Caco-2 (cell line): ENCODE data around the gene PPARG. TPM values are rescaled to one million over a fixed set of nuclear protein-coding genes. Genes with fewer than 3 reads are reported as not detected.

Experiments
- BruUV-seq: library from RNA; stranded (reverse); fragments of 400-500 nt; replicated peaks from 2 replicates; lab custom pipeline; 2021; lab: Mats Ljungman, UMichigan
- CTCF ChIA-PET: fragments of 300-600 bp; sonication (Branson Sonifier 250); formaldehyde crosslinking; loops from one replicate; lab custom pipeline; 2022; ENCODE audit warnings: antibody characterized with exemption; lab: Charles Lee
- POLR2A ChIA-PET: fragments of 300-600 bp; sonication (Branson Sonifier 250); formaldehyde crosslinking; loops from one replicate; lab custom pipeline; 2022; ENCODE audit warnings: antibody characterized with exemption; lab: Charles Lee
- DNase-seq, 2 experiments: peaks; one replicate each; pipeline versions ENCODE4 v3.0.0 to v3.0.0-alpha.2; 2020 to 2022
- H3K27me3 ChIP-seq: replicated peaks from 2 replicates; pipeline ENCODE4 v1.6.0; 2011; ENCODE audit warnings: low read length; ENCODE audit not compliant: control insufficient read depth, insufficient read depth
- H3K36me3 ChIP-seq: 2 replicates; pipeline ENCODE4 v1.5.1; 2011; ENCODE audit warnings: low read length; ENCODE audit not compliant: control insufficient read depth, insufficient read depth
- H3K4me1 ChIP-seq: fragments of 250-450 bp; sonication (Bioruptor Pico); 2 replicates; pipeline ENCODE4 v1.5.1; 2020; ENCODE audit warnings: mild to moderate bottlenecking
- H3K4me3 ChIP-seq: 2 replicates; pipeline ENCODE4 v1.5.1; 2011; ENCODE audit warnings: low read depth, mild to moderate bottlenecking, control low read depth, low read length
- H3K9me3 ChIP-seq: fragments of 250-450 bp; sonication (Bioruptor Pico); 2 replicates; pipeline ENCODE4 v1.5.1; 2020; ENCODE audit warnings: mild to moderate bottlenecking, moderate library complexity
- H3K27ac Mint-ChIP-seq: one replicate; pipeline ENCODE4 v1.8.0; 2022; ENCODE audit warnings: mixed read lengths; ENCODE audit not compliant: unreplicated experiment
- H3K27me3 Mint-ChIP-seq: one replicate; pipeline ENCODE4 v1.8.0; 2022; ENCODE audit warnings: mixed read lengths; ENCODE audit not compliant: insufficient read depth, unreplicated experiment
- H3K36me3 Mint-ChIP-seq: one replicate; pipeline ENCODE4 v1.8.0; 2022; ENCODE audit warnings: mild to moderate bottlenecking, mixed read lengths; ENCODE audit not compliant: insufficient read depth, unreplicated experiment
- H3K4me1 Mint-ChIP-seq: one replicate; pipeline ENCODE4 v1.8.0; 2022; ENCODE audit warnings: low read depth, mixed read lengths; ENCODE audit not compliant: unreplicated experiment
- H3K4me3 Mint-ChIP-seq: one replicate; pipeline ENCODE4 v1.8.0; 2022; ENCODE audit warnings: mild to moderate bottlenecking, moderate library complexity, mixed read lengths; ENCODE audit not compliant: unreplicated experiment
- H3K9me3 Mint-ChIP-seq: one replicate; pipeline ENCODE4 v1.8.0; 2022; ENCODE audit warnings: mixed read lengths; ENCODE audit not compliant: unreplicated experiment
- intact Hi-C: fragments of 100-400 bp; cut with micrococcal nuclease; formaldehyde crosslinking; loops from one replicate; pipeline ENCODE4 v1.10.0; 2022; ENCODE audit not compliant: unreplicated experiment
- total RNA-seq: library from RNA; stranded (reverse); gene quantifications from 2 replicates; pipeline ENCODE4 v1.2.3, GENCODE V29; 2022
- TF ChIP-seq, protein P1 (sequence below), 2 experiments: fragments of 200-600 bp in 1 of 2; IDR thresholded peaks; 1 replicate in 1 of 2; 2 replicates in 1 of 2; pipeline versions ENCODE4 v1.5.1 to v1.8.0; 2011 to 2022; ENCODE audit warnings: antibody characterized with exemption in 1 of 2, control low read depth in 1 of 2, inconsistent platforms in 1 of 2, low read depth in 1 of 2, low read length in 1 of 2, mild to moderate bottlenecking in 1 of 2, moderate library complexity in 1 of 2; ENCODE audit not compliant: insufficient read depth in 1 of 2, severe bottlenecking in 1 of 2, unreplicated experiment in 1 of 2

PPARG gene
- total RNA-seq, 1 experiment from 2014 or later = 15.6 TPM

DNA sequence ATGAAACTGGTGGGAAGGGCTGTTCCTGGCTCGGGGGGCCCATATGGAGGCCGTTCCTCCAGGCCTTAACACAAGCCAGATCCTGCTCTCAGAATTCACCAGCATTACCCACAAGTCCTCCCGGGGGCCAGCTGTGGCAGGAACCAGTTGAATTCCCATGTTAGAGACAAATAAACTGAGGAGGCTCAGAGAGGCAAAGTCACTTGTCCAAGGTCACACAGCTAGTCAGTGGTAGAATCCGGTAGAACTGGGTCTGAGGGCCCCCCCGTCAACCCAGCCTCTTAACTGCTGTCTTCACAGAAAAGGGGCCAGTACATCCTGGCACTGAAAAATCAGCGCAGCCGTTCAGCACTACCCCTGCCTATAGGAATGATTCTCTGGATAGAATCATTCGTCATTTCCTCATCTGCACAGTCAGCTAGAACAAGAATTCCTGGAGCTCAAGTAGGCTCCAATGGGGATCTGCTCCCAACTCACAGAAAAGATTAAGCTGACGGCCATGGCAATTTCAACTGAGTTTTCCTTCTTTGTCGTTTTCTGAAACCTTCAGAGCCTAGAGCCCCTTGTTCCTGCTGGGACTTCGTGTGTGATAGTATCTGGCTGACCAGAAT is 183.2 kb downstream of the PPARG start:
- ChIA-PET POLR2A (no interaction called here), CTCF (interaction anchor here (1.2 kb wide), 1 partner anchor 12 kb away, joined by 3 read pairs; the partner anchor contains the start of gene TSEN2)
- intact Hi-C loops = no loop called here
- TF ChIP-seq, protein P1, sequence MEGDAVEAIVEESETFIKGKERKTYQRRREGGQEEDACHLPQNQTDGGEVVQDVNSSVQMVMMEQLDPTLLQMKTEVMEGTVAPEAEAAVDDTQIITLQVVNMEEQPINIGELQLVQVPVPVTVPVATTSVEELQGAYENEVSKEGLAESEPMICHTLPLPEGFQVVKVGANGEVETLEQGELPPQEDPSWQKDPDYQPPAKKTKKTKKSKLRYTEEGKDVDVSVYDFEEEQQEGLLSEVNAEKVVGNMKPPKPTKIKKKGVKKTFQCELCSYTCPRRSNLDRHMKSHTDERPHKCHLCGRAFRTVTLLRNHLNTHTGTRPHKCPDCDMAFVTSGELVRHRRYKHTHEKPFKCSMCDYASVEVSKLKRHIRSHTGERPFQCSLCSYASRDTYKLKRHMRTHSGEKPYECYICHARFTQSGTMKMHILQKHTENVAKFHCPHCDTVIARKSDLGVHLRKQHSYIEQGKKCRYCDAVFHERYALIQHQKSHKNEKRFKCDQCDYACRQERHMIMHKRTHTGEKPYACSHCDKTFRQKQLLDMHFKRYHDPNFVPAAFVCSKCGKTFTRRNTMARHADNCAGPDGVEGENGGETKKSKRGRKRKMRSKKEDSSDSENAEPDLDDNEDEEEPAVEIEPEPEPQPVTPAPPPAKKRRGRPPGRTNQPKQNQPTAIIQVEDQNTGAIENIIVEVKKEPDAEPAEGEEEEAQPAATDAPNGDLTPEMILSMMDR (IDR thresholded peaks at IDR 0.05; ENCODE audit: insufficient read depth in 1 of 2, low read depth in 1 of 2, low read length in 1 of 2, severe bottlenecking in 1 of 2, unreplicated experiment in 1 of 2) = no peak
- H3K27me3 ChIP-seq = no peaks in the 10 kb centered on the region
- H3K27ac Mint-ChIP-seq = no peak overlapping the region
- no peaks in the 10 kb centered on the region for H3K9me3 Mint-ChIP-seq
- H3K36me3 Mint-ChIP-seq = no peaks in the 10 kb centered on the region
- no peaks in the 10 kb centered on the region for H3K36me3 ChIP-seq
- no peaks in the 10 kb centered on the region for H3K9me3 ChIP-seq
- no peak for DNase-seq
- peaks cover 9% of the 10 kb centered on the region for H3K4me1 ChIP-seq
- no peaks in the 10 kb centered on the region for H3K27me3 Mint-ChIP-seq
- no peaks in the 10 kb centered on the region for H3K4me1 Mint-ChIP-seq
- H3K4me3 ChIP-seq = no peak overlapping the region
- BruUV-seq = no TSS peak
- H3K4me3 Mint-ChIP-seq = no peak overlapping the region

GRCh38 chr3:12472796-12473195 is 183.9 kb downstream of the PPARG start:
- TF ChIP-seq, protein P1 (IDR thresholded peaks at IDR 0.05; ENCODE audit: insufficient read depth in 1 of 2, low read depth in 1 of 2, low read length in 1 of 2, severe bottlenecking in 1 of 2, unreplicated experiment in 1 of 2) = no peak
- no TSS peak for BruUV-seq
- CTCF ChIA-PET = interaction anchor here (1.2 kb wide), 1 partner anchor 12 kb away, joined by 3 read pairs; the partner anchor contains the start of gene TSEN2
- H3K27ac Mint-ChIP-seq = no peak overlapping the region
- no peaks in the 10 kb centered on the region for H3K9me3 Mint-ChIP-seq
- H3K4me1 Mint-ChIP-seq = no peaks in the 10 kb centered on the region
- H3K4me3 Mint-ChIP-seq = no peak overlapping the region
- intact Hi-C loops = no loop called here
- no peaks in the 10 kb centered on the region for H3K36me3 Mint-ChIP-seq
- no peak for DNase-seq
- Histone ChIP-seq H3K27me3 (no peaks in the 10 kb centered on the region), H3K4me1 (peaks cover 9% of the 10 kb centered on the region), H3K4me3 (no peak overlapping the region), H3K36me3 (no peaks in the 10 kb centered on the region), H3K9me3 (no peaks in the 10 kb centered on the region)
- POLR2A ChIA-PET = no interaction called here
- no peaks in the 10 kb centered on the region for H3K27me3 Mint-ChIP-seq

GRCh38 chr3:12473511-12473910 is 184.6 kb downstream of the PPARG start:
- ChIA-PET POLR2A (no interaction called here), CTCF (no interaction called here)
- Mint-ChIP-seq H3K4me1 (no peaks in the 10 kb centered on the region), H3K36me3 (no peaks in the 10 kb centered on the region), H3K4me3 (no peak overlapping the region), H3K9me3 (no peaks in the 10 kb centered on the region), H3K27me3 (no peaks in the 10 kb centered on the region), H3K27ac (no peak overlapping the region)
- TF ChIP-seq, protein P1 (IDR thresholded peaks at IDR 0.05; ENCODE audit: insufficient read depth in 1 of 2, low read depth in 1 of 2, low read length in 1 of 2, severe bottlenecking in 1 of 2, unreplicated experiment in 1 of 2) = no peak
- H3K4me1 ChIP-seq = peaks cover 9% of the 10 kb centered on the region
- DNase-seq = no peak
- H3K4me3 ChIP-seq = no peak overlapping the region
- H3K9me3 ChIP-seq = no peaks in the 10 kb centered on the region
- no TSS peak for BruUV-seq
- H3K36me3 ChIP-seq = no peaks in the 10 kb centered on the region
- intact Hi-C loops = no loop called here
- H3K27me3 ChIP-seq = no peaks in the 10 kb centered on the region
